Right atrium auricular region (tissue), 2 donors: ENCODE measurements around the gene TFF2. TPM values are rescaled to one million over a fixed set of nuclear protein-coding genes. Genes with fewer than 3 reads are reported as not detected.

Experiments
- DNase-seq: peaks from one replicate; pipeline ENCODE4 v3.0.0-alpha.2; 2019; ENCODE audit warnings: low spot score
- H3K27ac ChIP-seq, 2 donors: fragments of 200-600 bp; sonication (generic); 1 replicate in 1 of 2; 2 replicates in 1 of 2; pipeline ENCODE4 v1.5.1; 2016 to 2019
- H3K27me3 ChIP-seq, 2 donors: fragments of 200-600 bp; sonication (generic); one replicate each; pipeline versions ENCODE4 v1.5.1 to v1.6.0; 2017 to 2019
- H3K36me3 ChIP-seq: fragments of 200-600 bp; sonication (generic); one replicate; pipeline ENCODE4 v1.5.1; 2016
- H3K4me1 ChIP-seq, 2 donors: fragments of 200-600 bp; sonication (generic); one replicate each; pipeline versions ENCODE4 v1.5.1 to v1.6.0; 2017 to 2019
- H3K4me3 ChIP-seq, 2 donors: fragments of 200-600 bp; sonication (generic); 1 replicate in 1 of 2; 2 replicates in 1 of 2; pipeline ENCODE4 v1.5.1; 2017 to 2019; ENCODE audit warnings: mild to moderate bottlenecking in 1 of 2, moderate library complexity in 1 of 2
- H3K9me3 ChIP-seq, 2 donors: fragments of 200-600 bp; sonication (generic); one replicate each; pipeline ENCODE4 v1.5.1; 2019
- CTCF ChIP-seq, 2 donors: fragments of 200-600 bp; sonication (generic); IDR thresholded peaks; one replicate each; pipeline ENCODE4 v1.5.1; 2019; ENCODE audit warnings: antibody characterized with exemption in 2 of 2
- total RNA-seq, 2 donors: library from RNA; depleted of rRNA; stranded (reverse); fragments of >200 nt; gene quantifications; one replicate each; pipeline ENCODE4 v1.1.0, GENCODE V29; 2016

Gene TFF2
- total RNA-seq, 2 donors from 2014 or later, result not detected

- no peak for TF ChIP-seq CTCF (IDR thresholded peaks at IDR 0.05)
- Histone ChIP-seq H3K36me3 (no peaks in the 10 kb centered on the region), H3K27ac (no peak overlapping the region), H3K4me1 (no peaks in the 10 kb centered on the region), H3K4me3 (no peak overlapping the region), H3K9me3 (no peaks in the 10 kb centered on the region), H3K27me3 (no peaks in the 10 kb centered on the region)
- no peak for DNase-seq
Observed at GRCh38 chr21:42367367-42368165, 16.8 kb upstream of the TFF2 start.

- no peak for TF ChIP-seq CTCF (IDR thresholded peaks at IDR 0.05)
- Histone ChIP-seq H3K27me3 (no peaks in the 10 kb centered on the region), H3K4me1 (no peaks in the 10 kb centered on the region), H3K36me3 (no peaks in the 10 kb centered on the region), H3K9me3 (no peaks in the 10 kb centered on the region), H3K4me3 (no peak within 1 kb of the TSS), H3K27ac (no peak within 1 kb of the TSS)
- no peak for DNase-seq
Observed at GRCh38 chr21:42366292-42367010, 15.7 kb upstream of the TFF2 start, which contains the start of gene TFF1. Gene TFF1 (minus strand): TSS chr21:42366535. CDS start chr21:42366495, 40 bp downstream.

GRCh38 chr21:42365770-42366169, 15.0 kb upstream of the TFF2 start:
- H3K27me3 ChIP-seq, result no peaks in the 10 kb centered on the region
- DNase-seq, result no peak
- H3K27ac ChIP-seq, result no peak overlapping the region
- H3K36me3 ChIP-seq, result no peaks in the 10 kb centered on the region
- no peaks in the 10 kb centered on the region for H3K9me3 ChIP-seq
- no peak for TF ChIP-seq CTCF (IDR thresholded peaks at IDR 0.05)
- H3K4me1 ChIP-seq, result no peaks in the 10 kb centered on the region
- H3K4me3 ChIP-seq, result no peak overlapping the region

- H3K27ac ChIP-seq, result no peak overlapping the region
- DNase-seq, result no peak
- H3K4me1 ChIP-seq, result no peaks in the 10 kb centered on the region
- peaks cover 0 to 6% of the 10 kb centered on the region in 2 donors for H3K9me3 ChIP-seq
- no peaks in the 10 kb centered on the region for H3K27me3 ChIP-seq
- no peak overlapping the region for H3K4me3 ChIP-seq
- no peak for TF ChIP-seq CTCF (IDR thresholded peaks at IDR 0.05)
- no peaks in the 10 kb centered on the region for H3K36me3 ChIP-seq
Observed at GRCh38 chr21:42364304-42364865, 13.6 kb upstream of the TFF2 start.

- peaks cover 0 to 6% of the 10 kb centered on the region in 2 donors for H3K9me3 ChIP-seq
- no peak for DNase-seq
- no peaks in the 10 kb centered on the region for H3K4me1 ChIP-seq
- H3K4me3 ChIP-seq, result no peak overlapping the region
- no peaks in the 10 kb centered on the region for H3K27me3 ChIP-seq
- TF ChIP-seq CTCF (IDR thresholded peaks at IDR 0.05), result no peak
- no peaks in the 10 kb centered on the region for H3K36me3 ChIP-seq
- no peak overlapping the region for H3K27ac ChIP-seq
Observed at GRCh38 chr21:42363312-42363711, 12.5 kb upstream of the TFF2 start.
